Fibroblast of skin of abdomen (primary cell): Measurements from ENCODE around the gene DRD2. TPM values are rescaled to one million over a fixed set of nuclear protein-coding genes. Genes with fewer than 3 reads are reported as not detected.
A peak's percentile ranks its signal among the peaks of the same experiment; 100 is the strongest.
"Not testable (repeated sequence)": the region's sequence is repeated elsewhere in the genome, so short reads cannot be mapped to it uniquely, and the experiment has no call there.

Source experiments
- DNase-seq: peaks from one replicate; pipeline ENCODE4 v3.0.0-alpha.2; 2013
- polyA plus RNA-seq, 2 experiments: library from polyadenylated mRNA; unstranded; fragments of 120-200 nt; gene quantifications; one replicate each; pipeline ENCODE4 v1.2.1, GENCODE V29; 2013; ENCODE audit not compliant: insufficient read length in 2 of 2

DRD2 gene
- polyA plus RNA-seq (2013, experiment 1 of 2; ENCODE audit: insufficient read length) = not detected
- not detected for polyA plus RNA-seq (2013, experiment 2 of 2; ENCODE audit: insufficient read length)

DNA sequence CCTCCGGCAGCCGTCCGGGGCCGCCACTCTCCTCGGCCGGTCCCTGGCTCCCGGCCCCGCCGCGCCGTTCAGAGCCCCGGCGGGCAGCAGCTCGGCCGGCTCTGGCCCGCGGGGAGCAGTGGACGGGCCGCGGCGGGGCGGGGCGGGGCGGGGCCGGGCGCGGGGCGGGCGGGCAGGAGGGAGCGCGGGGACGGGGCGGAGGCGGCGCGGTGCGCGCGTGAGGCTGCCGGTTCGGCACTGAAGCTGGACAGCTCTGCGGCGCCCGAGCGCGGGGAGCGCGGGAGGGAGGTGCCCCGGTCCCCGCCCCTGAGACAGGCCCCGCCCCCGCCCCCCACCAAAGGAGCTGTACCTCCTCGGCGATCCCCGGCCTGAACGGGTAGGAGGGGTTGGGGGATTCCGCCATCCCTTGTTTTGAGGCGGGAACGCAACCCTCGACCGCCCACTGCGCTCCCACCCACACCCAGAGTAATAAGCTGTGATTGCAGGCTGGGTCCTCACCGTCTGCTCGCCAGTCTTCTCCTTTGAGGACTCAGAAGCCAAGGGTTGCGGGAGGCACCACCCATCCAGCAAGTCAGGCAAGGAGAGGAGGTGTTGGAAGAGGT lies at the start of gene DRD2:
Gene DRD2, minus strand, starts transcription at position 239 of the 602 bp plus-strand sequence. CDS start 50,747 bp downstream, outside the sequence.
- no peak for DNase-seq

DNA sequence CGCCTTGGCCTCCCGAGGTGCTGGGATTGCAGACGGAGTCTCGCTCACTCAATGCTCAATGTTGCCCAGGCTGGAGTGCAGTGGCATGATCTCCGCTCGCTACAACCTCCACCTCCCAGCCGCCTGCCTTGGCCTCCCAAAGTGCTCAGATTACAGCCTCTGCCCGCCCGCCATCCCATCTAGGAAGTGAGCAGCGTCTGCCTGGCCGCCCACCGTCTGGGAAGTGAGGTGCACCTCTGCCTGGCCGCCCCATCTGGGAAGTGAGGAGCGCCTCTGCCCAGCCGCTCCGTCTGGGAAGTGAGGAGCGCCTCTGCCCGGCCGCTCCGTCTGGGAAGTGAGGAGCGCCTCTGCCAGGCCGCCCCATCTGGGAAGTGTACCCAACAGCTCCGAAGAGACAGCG lies 48.7 kb upstream of the DRD2 start:
- not testable (repeated sequence) for DNase-seq

DNA sequence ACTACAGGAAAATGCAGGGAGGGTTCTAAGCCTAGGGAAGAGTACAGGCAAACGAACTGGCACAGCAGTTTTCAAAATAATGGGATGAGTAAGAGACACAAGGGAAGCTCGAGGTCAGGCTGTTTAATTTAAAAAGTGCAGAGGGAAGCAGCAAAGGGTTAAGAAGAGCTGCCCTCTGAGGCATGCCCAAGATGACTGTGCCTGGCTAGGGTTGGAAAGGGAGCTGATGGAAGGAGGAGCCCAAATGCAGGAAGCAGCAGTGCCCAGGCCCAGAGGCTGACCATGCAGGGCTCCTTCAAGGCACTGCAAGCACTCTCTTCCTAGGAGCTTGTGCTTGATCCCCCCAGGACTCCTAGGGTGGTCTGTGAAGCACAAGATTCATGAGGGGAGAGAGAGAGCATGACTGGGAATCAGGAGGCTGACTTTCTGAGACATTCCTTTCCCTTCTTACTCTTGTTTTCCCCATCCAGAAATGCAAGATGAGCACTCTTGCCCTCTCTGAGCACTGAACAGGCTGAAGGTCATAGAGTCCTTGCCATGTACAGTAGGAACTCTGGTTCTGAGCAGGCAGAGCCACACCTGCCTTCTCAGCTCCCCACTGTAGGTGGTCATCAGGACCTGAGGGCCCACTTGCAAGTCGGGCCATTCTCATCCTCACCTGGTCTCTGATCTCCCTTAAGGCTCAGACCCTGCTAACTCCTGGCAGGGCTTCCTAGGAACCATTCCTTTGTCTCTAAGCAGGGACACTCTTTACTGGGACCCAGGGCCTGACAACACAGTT lies 46.7 kb upstream of the DRD2 start:
- DNase-seq = no peak

DNA sequence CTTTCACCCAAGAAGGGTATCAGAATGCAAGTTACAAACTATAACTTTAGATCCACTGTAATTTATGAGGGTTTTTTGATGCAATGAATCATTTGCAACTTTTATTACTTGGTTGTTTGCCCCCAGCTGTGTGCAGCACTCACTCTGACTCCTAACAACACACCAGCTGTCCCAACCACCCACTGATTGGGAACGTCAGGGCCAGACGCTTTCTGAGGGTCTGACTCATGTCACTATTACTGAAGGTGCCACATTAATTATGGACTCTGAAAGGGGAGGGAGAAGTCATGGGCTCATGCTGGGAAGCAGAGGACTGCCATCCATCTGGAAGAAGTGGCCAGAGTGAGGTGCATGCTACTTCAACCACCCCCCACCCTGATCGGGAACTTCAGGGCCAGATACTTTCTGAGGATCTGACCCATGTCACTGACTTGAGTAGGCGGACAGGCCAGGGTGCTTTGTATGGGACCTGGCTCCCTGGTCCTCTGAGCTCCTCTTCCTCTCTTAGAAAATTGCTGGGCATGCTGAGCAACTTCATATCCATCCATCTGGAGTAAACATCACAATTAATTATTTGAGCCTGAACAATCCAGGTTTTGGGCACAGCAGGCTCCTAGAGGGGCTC lies 44.9 kb upstream of the DRD2 start:
- no peak for DNase-seq

DNA sequence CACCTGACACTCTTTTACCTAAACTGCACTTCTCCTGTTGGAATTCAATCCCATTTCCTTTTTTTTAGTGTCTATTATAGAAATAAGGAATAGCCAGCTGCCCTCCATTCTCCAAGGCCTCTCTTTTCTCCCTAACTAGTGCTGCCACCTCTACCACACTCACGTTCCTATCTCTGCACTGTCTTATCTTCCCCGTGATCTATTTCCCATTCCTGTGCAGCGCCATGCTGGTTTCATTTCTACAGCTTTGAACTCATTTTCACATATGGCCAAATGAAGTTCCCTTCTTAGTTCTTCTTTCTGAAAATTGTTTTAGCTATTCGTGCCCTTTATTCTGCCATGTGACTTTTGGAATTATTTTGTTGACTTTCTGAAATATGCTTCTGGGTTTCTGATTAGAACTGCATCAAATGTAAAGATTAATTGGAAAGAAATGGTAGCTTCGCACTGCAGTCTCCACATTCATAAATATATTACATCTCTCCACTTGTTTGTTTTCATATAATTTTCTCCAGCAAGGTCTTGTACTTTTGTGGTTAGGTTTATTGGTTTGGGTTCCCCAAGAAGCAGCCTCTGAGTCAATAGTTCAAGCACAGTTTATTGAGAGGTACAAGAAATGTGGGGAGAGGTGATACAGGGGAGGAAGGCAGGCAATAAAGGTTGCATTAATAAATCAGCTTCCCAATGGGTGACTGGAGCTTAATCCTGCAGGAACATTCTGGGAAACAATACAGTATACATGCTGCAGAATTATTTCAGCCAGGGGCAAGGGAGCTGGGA lies 43.7 kb upstream of the DRD2 start:
- no peak for DNase-seq

DNA sequence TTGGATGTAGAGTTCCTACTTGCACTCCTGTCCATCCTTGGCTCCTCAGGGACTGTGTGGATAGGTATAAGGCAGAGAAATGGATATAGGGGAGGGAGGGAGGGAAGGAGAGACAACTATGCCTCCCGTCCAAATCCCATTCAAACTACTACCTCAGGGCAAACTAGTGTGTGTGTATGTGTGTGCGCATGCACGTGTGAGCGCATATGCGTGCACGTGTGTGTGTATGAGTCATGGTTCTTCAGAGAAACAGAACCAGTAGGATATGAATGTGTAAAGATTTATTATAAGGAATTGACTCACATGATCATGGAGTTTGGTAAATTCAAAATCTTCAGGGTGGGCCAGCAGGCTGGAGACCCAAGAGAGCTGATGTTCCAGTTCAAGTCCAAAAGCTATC lies 42.2 kb upstream of the DRD2 start:
- DNase-seq = no peak

DNA sequence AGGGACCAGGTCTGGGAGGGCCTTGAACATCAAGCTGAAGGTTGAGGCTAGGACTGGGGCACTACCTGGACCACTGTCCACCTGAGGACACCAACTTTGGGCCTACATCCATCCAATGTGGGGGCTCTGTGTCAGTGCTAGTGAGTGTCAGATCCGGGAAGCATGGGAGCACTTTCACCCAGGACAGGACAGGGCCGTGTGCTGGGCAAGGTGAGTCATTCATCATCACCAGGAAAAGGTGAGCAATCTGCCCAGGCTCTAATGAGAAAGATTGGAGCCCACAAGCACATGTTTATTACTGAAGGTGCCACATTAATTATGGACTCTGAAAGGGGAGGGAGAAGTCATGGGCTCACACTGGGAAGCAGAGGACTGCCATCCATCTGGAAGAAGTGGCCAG lies 39.7 kb upstream of the DRD2 start:
- DNase-seq = no peak

DNA sequence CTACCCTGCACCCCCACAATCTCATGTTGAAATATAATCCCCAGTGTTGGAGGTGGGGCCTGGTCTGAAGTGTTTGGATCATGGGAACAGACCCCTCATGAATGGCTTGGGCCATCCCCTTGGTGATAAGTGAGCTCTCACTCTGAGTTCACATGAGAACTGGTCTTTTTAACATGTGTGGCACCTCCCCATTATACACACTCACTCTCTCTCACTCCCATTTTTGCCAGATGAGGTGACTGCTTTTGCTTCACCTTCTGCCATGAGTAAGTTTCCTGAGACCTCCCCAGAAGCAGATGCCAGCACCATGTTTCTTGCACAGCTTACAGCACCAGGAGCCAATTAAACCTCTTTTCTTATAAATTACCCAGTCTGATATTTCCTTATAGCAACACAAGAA lies 32.1 kb upstream of the DRD2 start:
- DNase-seq = no peak

DNA sequence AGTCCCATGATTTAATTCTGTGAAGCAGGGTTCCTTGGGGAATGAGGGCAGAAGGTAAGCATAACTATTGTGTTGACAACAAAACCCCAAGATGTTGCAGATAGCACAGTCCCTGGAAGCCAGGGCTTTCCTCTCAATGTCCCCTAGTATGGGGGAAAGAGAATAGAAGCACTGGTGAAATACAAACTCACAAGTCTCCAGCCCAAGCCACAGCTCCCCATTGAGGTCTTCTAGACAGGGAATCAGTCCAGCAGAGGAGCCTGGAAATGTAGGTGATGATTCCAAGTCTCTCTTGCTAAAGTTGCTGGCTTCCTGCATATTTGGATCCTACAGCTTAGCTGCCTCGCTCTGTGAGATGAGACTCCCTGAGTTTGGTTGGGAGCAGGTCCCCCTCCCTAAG lies 31.7 kb upstream of the DRD2 start:
- no peak for DNase-seq

DNA sequence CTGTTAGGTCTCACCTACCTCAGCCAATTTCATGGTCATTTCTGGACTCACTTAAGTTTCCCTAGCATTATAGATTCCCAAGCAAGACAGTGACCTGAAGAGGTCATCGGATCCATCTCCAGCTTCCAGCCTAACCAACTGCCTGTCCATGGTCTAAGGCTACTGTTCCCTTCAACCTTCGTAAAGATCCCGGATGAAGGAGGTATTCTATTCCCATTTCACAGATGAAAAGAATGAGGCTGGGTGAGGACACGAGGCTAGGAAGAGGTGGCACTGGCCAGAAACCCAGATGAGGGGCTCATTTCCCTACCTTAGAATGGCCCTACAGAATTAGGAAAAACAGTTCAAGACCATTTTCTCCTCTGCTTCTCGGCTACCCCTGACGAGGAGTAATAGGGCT lies 31.3 kb upstream of the DRD2 start:
- DNase-seq = no peak

DNA sequence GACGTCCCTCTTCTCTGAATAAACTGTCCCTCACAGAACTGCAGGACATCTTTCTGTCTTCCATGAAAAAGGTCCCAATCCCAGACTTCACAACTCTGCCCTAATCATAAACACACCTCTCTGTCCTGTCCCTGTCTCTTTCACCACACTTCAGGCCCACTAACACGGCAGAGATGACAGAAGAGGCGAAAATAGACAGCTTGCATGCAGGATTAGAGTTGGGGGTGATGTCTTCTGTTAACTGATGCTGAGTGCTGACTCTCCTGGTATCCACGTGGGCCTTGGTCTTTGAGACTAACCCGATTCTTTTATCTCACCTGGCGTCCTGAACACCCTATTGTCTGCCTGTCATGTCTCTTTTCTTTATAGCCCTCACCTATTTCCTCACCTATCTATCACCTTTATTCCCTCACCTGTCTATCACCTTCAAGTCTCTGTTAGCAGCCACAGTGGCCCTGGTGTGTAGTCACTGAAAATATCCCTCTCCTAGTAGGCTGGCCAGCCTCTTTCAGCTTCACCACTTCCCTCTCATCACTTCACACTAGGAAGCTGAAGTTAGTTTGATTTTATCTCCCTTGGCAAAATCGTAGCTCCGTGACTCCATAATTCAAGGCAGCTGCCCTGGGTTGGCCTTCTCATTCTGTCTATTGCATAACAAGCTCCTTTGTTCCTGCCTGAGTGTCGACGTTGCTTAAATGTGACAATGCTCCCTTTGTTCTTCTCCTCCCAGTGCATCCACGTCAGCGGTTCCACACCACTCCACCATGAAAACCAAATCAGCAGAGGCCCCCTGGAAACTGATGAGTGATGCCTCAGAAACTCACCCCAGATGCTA lies 30.6 kb upstream of the DRD2 start:
- peak; percentile 53 for DNase-seq

DNA sequence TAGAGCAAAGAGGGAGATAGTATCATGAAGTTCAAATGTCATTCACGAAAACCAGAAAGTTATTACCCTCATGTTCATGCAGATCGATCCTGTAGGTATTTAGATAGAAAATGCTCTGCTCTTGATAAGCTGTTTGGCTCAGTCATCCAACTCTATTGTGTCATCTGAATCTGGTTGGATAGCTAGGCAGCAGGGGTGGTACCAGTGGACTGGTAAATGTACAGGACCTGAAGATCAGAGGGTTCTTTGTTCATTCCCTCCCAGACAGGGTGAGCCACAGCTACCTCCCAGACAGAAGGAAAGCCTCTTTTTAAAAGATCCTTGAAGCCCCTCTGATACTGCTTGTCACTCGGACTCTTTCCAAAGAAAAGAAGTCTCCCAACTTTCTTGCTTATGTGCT lies 29.8 kb upstream of the DRD2 start:
- DNase-seq = no peak

DNA sequence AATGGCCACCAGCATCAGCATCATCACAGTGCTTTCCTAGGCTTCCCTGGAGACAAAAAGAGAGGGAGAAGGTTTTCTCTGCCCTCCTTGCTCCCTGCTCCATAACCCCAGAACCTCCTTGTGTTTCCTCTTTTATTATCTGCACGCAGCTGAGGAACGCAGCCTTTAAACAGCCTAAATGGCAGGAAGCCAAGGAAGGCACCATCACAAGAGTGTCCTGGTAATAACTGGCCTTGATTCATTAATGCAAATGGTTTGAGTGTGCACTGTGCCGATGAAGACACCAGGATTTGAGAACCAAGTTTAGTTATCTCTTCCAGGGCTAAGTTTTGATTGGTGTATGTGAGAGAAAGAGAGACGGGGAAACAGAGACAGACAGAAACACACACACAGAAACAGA lies 29.4 kb upstream of the DRD2 start:
- no peak for DNase-seq

DNA sequence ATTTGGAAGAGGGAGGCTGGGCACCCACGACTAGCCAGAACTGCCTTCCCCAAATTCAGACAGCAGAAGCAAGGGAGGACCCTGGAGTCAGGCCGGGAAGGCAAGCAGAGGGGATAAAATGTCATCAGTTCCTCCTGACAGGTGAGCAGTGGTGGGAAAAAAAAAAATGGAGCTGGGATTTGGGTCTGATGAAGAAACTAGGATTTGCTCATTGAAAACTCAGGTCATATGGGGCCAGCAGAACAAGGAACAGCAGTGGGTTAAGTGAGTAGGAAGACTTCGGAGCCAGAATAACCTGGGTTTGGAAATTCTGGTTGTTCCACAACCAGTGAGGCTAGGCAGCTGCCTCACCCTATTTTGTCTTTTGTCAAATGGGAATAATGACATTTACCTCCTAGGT lies 28.9 kb upstream of the DRD2 start:
- DNase-seq = no peak

DNA sequence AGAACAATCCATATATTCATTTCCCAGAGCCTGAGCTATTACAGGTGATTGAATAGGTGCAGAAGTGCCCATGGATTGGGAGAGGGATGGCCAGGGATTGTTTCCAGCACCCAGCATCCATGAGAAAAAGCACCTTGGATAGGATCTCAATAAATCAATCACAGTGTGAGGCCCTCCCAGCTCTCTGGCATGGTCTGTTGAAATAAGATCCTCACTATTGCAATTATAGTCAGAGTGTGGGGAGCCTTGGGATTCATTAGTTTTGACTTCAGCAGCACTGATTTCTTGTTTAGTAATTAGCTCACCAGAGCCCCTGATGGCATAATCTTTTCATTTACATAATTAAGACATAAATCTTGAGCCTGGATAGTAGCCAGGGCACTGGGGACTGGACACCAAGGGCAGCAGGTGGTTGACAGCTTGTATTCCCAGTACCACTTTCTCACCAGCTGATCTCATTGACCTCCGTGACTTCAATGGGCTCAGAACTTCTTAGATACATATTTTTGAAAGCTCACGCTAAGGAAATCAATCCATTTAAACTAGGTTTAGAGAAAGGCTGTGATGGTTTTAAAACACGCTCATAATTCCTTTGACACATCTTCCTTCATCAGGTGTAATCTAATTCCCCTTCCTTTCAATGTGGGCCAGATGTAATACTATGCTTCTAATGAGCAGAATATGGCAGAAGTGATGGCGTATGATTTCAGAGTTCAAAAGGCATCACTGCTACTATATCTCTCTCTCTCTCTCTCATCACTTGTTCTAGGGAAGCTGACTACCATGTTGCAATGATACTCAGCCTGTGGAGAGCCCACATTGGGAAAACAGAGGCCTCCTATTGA lies 22.1 kb upstream of the DRD2 start:
- no peak for DNase-seq

DNA sequence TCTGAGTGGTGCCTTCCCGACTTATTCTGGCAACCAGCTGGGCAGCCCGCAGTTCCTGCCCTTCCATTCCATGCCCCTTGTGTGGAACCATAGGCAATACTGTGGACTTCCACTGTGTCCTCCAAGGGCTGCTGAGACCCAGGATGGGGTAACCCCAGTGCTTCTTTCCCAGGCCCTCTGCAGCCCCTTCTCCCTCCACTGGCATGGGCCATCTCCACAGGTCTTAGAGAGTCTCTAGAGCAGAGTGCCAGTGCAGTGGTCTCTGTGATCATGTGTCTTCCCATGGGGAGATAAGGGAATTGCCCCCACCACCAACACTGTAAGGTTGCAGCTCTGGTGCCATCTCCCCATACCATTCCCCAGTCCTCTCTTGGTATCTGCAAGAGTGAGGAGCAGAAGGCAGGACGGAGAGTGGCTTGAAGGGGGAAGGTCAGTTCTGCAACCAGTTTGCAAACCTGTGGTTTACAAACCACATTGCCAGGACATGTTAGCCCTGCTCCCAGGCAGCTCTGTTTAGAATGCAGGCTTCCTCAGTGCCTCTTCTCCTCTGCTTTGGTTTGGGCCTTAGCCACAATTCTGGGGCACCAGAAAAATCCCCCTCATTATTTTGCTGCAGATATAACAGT lies 20.9 kb upstream of the DRD2 start:
- DNase-seq = no peak

DNA sequence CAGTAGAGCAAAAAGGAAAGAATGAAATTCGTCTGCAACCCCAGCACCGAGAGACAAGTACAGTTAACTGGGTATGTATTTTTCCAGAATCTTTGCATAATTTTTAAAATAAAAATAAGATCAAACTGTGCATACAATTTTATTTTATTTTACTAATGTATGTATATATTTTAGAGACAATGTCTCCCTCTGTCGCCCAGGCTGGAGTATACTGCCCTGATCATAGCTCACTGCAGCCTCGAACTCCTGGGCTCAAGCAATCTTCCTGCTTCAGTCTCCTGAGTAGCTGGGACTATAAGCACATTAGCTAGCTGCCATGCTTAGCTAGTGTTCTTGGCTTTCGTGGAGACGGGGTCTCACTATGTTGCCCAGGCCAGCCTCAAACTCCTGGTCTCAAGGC lies 18.8 kb upstream of the DRD2 start:
- DNase-seq = no peak

DNA sequence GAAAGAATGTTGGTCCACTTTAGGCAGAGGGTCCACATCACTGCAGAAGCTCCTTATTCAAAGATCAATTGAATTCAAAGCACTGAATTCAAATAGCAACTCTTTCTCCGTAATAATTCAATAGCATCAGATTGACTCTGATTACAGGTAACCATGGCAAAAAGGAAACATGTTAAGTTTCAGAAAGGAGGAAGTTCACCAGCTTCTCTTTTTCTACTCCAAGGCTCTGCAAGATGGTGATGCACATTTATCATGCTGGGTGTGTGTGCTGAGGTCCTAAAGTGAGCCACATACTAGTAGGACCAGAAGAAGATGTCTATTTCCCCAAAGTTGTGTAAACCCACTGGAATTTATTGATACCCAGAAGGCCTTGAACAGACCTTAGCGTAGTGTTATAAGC lies 18.0 kb upstream of the DRD2 start:
- DNase-seq = no peak

DNA sequence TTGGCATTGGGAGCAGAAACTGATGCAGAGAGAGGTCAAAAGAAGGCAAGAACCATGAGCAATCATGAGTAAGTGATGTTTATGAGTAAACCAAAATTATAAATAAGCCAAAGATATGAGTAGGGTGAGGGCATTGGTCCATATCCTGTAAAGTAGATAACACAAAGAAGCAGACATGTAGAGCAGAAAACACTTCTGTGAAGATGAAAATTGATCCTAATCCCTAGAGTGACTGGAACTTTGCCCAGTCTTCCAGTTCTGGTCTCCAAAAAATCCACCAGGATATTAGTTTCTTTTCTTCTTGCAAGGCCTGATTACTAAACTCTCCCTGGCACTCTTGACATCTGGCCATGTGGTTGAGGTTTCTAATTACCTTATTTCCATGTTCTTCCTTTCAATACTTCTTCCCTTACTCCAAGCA lies 13.7 kb upstream of the DRD2 start:
- DNase-seq = no peak

DNA sequence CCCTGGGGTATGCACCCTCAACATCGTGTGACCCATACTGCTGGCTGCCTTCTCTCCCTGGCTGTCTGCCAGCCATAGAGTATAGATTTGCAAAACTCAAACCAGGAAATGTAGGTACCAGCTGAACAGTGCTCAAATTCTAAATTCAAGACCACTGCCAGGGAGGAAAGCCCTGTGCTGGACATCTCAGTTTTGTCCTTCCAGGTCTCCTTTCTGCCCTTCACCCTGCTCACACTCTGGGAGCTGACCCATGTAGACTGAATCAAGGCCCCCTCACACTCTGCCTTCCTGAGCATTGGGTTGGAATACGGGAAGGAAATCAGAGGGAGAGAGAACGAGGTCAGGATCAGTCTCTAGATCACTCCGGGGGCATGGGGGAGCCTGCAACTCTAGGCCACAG lies 12.4 kb upstream of the DRD2 start:
- DNase-seq = no peak

DNA sequence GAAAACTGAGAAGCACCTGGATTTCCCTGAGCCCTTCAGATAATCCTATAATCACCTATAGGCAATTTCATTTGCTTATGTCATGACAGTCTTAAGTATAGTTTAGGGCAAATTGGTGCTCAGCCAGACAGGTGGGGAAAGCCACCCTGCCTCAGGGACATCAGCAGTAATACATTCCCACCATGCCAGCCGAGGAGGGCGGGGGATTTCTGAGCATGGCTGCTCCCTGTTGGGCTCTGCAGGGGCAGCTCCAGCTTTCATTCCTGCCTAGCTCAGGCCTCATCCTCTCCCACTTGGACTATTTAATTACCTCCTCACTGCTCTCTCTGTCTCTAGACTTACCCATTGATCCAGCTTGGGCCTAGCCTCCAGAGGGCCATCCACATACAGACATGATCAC lies 9.0 kb upstream of the DRD2 start:
- DNase-seq = no peak
